Ovary (tissue), 3 donors: ENCODE measurements around the gene PSTPIP2.

Source experiments
- EP300 ChIP-seq: sonication (generic); formaldehyde crosslinking; IDR thresholded peaks from one replicate; pipeline ENCODE4 v1.6.1; 2017; ENCODE audit warnings: antibody characterized with exemption
- POLR2A ChIP-seq: fragments of 450-650 bp; IDR thresholded peaks from one replicate; pipeline ENCODE4 v1.6.1; 2017; ENCODE audit warnings: antibody characterized with exemption, mild to moderate bottlenecking, moderate library complexity
- TF ChIP-seq, protein P1 (sequence below), 3 donors: fragments of 450-650 bp in 2 of 3; fragments of 200-600 bp in 1 of 3; IDR thresholded peaks; one replicate each; pipeline versions ENCODE4 v1.5.1 to v1.8.0; 2016 to 2022; ENCODE audit warnings: antibody characterized with exemption in 3 of 3, mild to moderate bottlenecking in 1 of 3
- donor health status: DM: no; HTN: no; CAD: no.

DNA sequence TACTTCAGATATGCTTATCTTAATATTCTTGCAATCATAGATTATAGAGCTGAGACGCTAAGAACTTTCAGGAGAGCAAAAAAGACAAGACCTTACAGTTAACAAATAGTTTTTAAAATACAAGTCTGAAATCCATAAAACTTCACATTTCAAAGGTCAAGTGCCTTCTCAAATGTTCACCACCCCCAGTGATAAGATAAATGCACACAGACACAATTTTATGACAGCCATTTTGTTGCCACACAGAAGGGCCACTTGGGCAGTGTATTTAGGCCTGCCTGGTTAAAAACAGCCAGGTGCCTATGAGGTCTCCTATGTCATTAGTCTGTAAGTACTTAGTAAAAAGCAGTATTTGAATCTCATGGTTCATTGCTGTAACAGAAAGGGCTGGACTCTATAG, 8.1 kb upstream of the PSTPIP2 start:
- TF ChIP-seq EP300 (no peak), POLR2A (no peak)
- TF ChIP-seq, protein P1, sequence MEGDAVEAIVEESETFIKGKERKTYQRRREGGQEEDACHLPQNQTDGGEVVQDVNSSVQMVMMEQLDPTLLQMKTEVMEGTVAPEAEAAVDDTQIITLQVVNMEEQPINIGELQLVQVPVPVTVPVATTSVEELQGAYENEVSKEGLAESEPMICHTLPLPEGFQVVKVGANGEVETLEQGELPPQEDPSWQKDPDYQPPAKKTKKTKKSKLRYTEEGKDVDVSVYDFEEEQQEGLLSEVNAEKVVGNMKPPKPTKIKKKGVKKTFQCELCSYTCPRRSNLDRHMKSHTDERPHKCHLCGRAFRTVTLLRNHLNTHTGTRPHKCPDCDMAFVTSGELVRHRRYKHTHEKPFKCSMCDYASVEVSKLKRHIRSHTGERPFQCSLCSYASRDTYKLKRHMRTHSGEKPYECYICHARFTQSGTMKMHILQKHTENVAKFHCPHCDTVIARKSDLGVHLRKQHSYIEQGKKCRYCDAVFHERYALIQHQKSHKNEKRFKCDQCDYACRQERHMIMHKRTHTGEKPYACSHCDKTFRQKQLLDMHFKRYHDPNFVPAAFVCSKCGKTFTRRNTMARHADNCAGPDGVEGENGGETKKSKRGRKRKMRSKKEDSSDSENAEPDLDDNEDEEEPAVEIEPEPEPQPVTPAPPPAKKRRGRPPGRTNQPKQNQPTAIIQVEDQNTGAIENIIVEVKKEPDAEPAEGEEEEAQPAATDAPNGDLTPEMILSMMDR (IDR thresholded peaks at IDR 0.05), result no peak
